Parathyroid adenoma (tissue), 2 donors: ENCODE data around the gene C6orf58.

ENCODE experiments used
- H2AFZ ChIP-seq: fragments of 300-600 bp; sonication (generic); one replicate; pipeline ENCODE4 v1.7.0; 2017; ENCODE audit warnings: antibody characterized with exemption, mild to moderate bottlenecking
- H3K27ac ChIP-seq: fragments of 300-600 bp; sonication (generic); one replicate; pipeline ENCODE4 v1.7.0; 2017
- H3K27me3 ChIP-seq: fragments of 300-600 bp; sonication (generic); one replicate; pipeline ENCODE4 v1.7.0; 2017; ENCODE audit warnings: low read length; ENCODE audit not compliant: control insufficient read depth, insufficient read depth
- H3K36me3 ChIP-seq: fragments of 300-600 bp; sonication (generic); one replicate; pipeline ENCODE4 v1.7.0; 2017; ENCODE audit warnings: low read length; ENCODE audit not compliant: control insufficient read depth, insufficient read depth
- H3K4me1 ChIP-seq: fragments of 300-600 bp; sonication (generic); one replicate; pipeline ENCODE4 v1.7.0; 2017; ENCODE audit warnings: control low read depth
- H3K4me2 ChIP-seq: fragments of 300-600 bp; sonication (generic); one replicate; pipeline ENCODE4 v1.7.0; 2017; ENCODE audit warnings: low read length
- H3K4me3 ChIP-seq: fragments of 300-600 bp; sonication (generic); one replicate; pipeline ENCODE4 v1.7.0; 2017; ENCODE audit warnings: low read depth, low read length
- H3K79me2 ChIP-seq: fragments of 300-600 bp; sonication (generic); one replicate; pipeline ENCODE4 v1.7.0; 2017; ENCODE audit warnings: control low read depth
- H3K9ac ChIP-seq: fragments of 300-600 bp; sonication (generic); one replicate; pipeline ENCODE4 v1.7.0; 2017; ENCODE audit warnings: mild to moderate bottlenecking
- H3K9me3 ChIP-seq: fragments of 300-600 bp; sonication (generic); one replicate; pipeline ENCODE4 v1.7.0; 2017; ENCODE audit warnings: low read length; ENCODE audit not compliant: control insufficient read depth
- CTCF ChIP-seq: fragments of 300-600 bp; sonication (generic); IDR thresholded peaks from one replicate; pipeline ENCODE4 v1.7.0; 2017; ENCODE audit warnings: antibody characterized with exemption, mild to moderate bottlenecking
- donor health status: primary hyperparathyroidism.

Gene C6orf58

GRCh38 chr6:127564761-127565160, 12.2 kb upstream of the C6orf58 start:
- Histone ChIP-seq H3K4me1 (no peaks in the 10 kb centered on the region), H3K27me3 (no peaks in the 10 kb centered on the region), H3K79me2 (no peaks in the 10 kb centered on the region), H3K9me3 (no peaks in the 10 kb centered on the region), H2AFZ (no peak overlapping the region), H3K4me3 (no peak overlapping the region), H3K4me2 (no peak overlapping the region), H3K36me3 (no peaks in the 10 kb centered on the region), H3K27ac (no peak overlapping the region), H3K9ac (no peak overlapping the region)
- TF ChIP-seq CTCF: no peak

- H3K79me2 ChIP-seq: no peaks in the 10 kb centered on the region
- no peak overlapping the region for H2AFZ ChIP-seq
- H3K4me1 ChIP-seq: no peaks in the 10 kb centered on the region
- no peak for TF ChIP-seq CTCF
- no peaks in the 10 kb centered on the region for H3K36me3 ChIP-seq
- H3K9me3 ChIP-seq: no peaks in the 10 kb centered on the region
- H3K27ac ChIP-seq: no peak overlapping the region
- H3K4me3 ChIP-seq: no peak overlapping the region
- H3K9ac ChIP-seq: no peak overlapping the region
- no peaks in the 10 kb centered on the region for H3K27me3 ChIP-seq
- H3K4me2 ChIP-seq: no peak overlapping the region
These were observed 10.9 kb upstream of the C6orf58 start for GRCh38 chr6:127566119-127566518.

- H3K79me2 ChIP-seq: no peaks in the 10 kb centered on the region
- no peaks in the 10 kb centered on the region for H3K27me3 ChIP-seq
- TF ChIP-seq CTCF: no peak
- no peaks in the 10 kb centered on the region for H3K9me3 ChIP-seq
- no peak overlapping the region for H3K27ac ChIP-seq
- H3K4me2 ChIP-seq: no peak overlapping the region
- no peak overlapping the region for H3K9ac ChIP-seq
- H3K36me3 ChIP-seq: no peaks in the 10 kb centered on the region
- no peak overlapping the region for H2AFZ ChIP-seq
- H3K4me3 ChIP-seq: no peak overlapping the region
- H3K4me1 ChIP-seq: no peaks in the 10 kb centered on the region
These were observed 10.3 kb upstream of the C6orf58 start for GRCh38 chr6:127566651-127567050.

GRCh38 chr6:127567476-127567875, 9.5 kb upstream of the C6orf58 start:
- no peaks in the 10 kb centered on the region for H3K36me3 ChIP-seq

More at GRCh38 chr6:127567476-127567875, 9.5 kb upstream of the C6orf58 start:
- Histone ChIP-seq H3K27ac (no peak overlapping the region), H3K9ac (no peak overlapping the region), H2AFZ (no peak overlapping the region), H3K27me3 (no peaks in the 10 kb centered on the region), H3K4me3 (no peak overlapping the region), H3K4me1 (no peaks in the 10 kb centered on the region), H3K9me3 (no peaks in the 10 kb centered on the region), H3K4me2 (no peak overlapping the region), H3K79me2 (no peaks in the 10 kb centered on the region)
- TF ChIP-seq CTCF: no peak
